Measurements from ENCODE around the gene MINAR1.

Gene MINAR1

GRCh38 chr15:79453446-79453845 lies 21.3 kb downstream of the MINAR1 start:
- no peak for DNase-seq (ENCODE audit: low spot score)
- TF ChIP-seq CTCF (IDR thresholded peaks at IDR 0.05) = no peak
- no peak overlapping the region for H3K4me3 ChIP-seq
- no peak overlapping the region for H3K27ac ChIP-seq

GRCh38 chr15:79454063-79454462 lies 21.9 kb downstream of the MINAR1 start:
- no peak overlapping the region for H3K4me3 ChIP-seq
- no peak overlapping the region for H3K27ac ChIP-seq
- TF ChIP-seq CTCF (IDR thresholded peaks at IDR 0.05) = no peak
- no peak for DNase-seq (ENCODE audit: low spot score)

GRCh38 chr15:79455361-79455760 lies 23.2 kb downstream of the MINAR1 start:
- no peak for DNase-seq (ENCODE audit: low spot score)
- Histone ChIP-seq H3K27ac (no peak overlapping the region), H3K4me3 (no peak overlapping the region)
- TF ChIP-seq CTCF (IDR thresholded peaks at IDR 0.05) = no peak

- no peak for TF ChIP-seq CTCF (IDR thresholded peaks at IDR 0.05)
- DNase-seq (ENCODE audit: low spot score) = no peak
- H3K4me3 ChIP-seq = no peak overlapping the region
- no peak overlapping the region for H3K27ac ChIP-seq
Observed at GRCh38 chr15:79455943-79456342, 23.8 kb downstream of the MINAR1 start.

GRCh38 chr15:79458491-79458890 lies 26.4 kb downstream of the MINAR1 start:
- no peak overlapping the region for H3K27ac ChIP-seq
- no peak for TF ChIP-seq CTCF (IDR thresholded peaks at IDR 0.05)
- no peak overlapping the region for H3K4me3 ChIP-seq
- DNase-seq (ENCODE audit: low spot score) = no peak

GRCh38 chr15:79459666-79460065 lies 27.5 kb downstream of the MINAR1 start:
- no peak for TF ChIP-seq CTCF (IDR thresholded peaks at IDR 0.05)
- no peak for DNase-seq (ENCODE audit: low spot score)
- Histone ChIP-seq H3K4me3 (no peak overlapping the region), H3K27ac (no peak overlapping the region)

- Histone ChIP-seq H3K27ac (no peak overlapping the region), H3K4me3 (no peak overlapping the region)
- TF ChIP-seq CTCF (IDR thresholded peaks at IDR 0.05) = no peak
- DNase-seq (ENCODE audit: low spot score) = no peak
Observed at GRCh38 chr15:79463043-79463780, 31.1 kb downstream of the MINAR1 start.

All from coronary artery (tissue), 2 donors.